Measurements from ENCODE around the gene PRDM16. TPM values are rescaled to one million over a fixed set of nuclear protein-coding genes. Genes with fewer than 3 reads are reported as not detected.

PRDM16 gene
- polyA plus RNA-seq, 3 donors: not detected

- Histone ChIP-seq H3K27ac (ENCODE audit: low read depth in 1 of 2, low read length in 2 of 2) (no peak overlapping the region), H3K79me2 (ENCODE audit: insufficient read depth, low read length) (no peaks in the 10 kb centered on the region), H3K27me3 (ENCODE audit: control insufficient read depth in 2 of 2, insufficient read depth in 2 of 2, low read length in 2 of 2) (no peaks in the 10 kb centered on the region), H3K4me2 (replicated peaks; ENCODE audit: extremely low read depth, low read length, poor library complexity, severe bottlenecking) (no peak overlapping the region), H2AFZ (ENCODE audit: insufficient read depth, low read depth, low read length, poor library complexity, severe bottlenecking) (no peak overlapping the region), H3K9me3 (replicated peaks in 1 of 2; ENCODE audit: control insufficient read depth in 1 of 2, insufficient read depth in 1 of 2, low read length in 2 of 2) (no peaks in the 10 kb centered on the region), H3K4me1 (ENCODE audit: control insufficient read depth in 1 of 2, insufficient read depth in 2 of 2, low read length in 2 of 2) (no peaks in the 10 kb centered on the region), H3K9ac (ENCODE audit: insufficient read depth, low read length, poor library complexity, severe bottlenecking) (no peak overlapping the region), H3K36me3 (replicated peaks in 1 of 2; ENCODE audit: control insufficient read depth in 1 of 2, insufficient read depth in 2 of 2, low read length in 2 of 2) (no peaks in the 10 kb centered on the region), H3K4me3 (replicated peaks in 1 of 3; ENCODE audit: low read depth in 2 of 3, low read length in 3 of 3) (no peak overlapping the region), H4K20me1 (ENCODE audit: insufficient read depth, low read length) (no peaks in the 10 kb centered on the region)
- H3K9me3 Mint-ChIP-seq: peaks cover 0 to 2% (median 0%) of the 10 kb centered on the region in 7 donors
- TF ChIP-seq, protein P1, sequence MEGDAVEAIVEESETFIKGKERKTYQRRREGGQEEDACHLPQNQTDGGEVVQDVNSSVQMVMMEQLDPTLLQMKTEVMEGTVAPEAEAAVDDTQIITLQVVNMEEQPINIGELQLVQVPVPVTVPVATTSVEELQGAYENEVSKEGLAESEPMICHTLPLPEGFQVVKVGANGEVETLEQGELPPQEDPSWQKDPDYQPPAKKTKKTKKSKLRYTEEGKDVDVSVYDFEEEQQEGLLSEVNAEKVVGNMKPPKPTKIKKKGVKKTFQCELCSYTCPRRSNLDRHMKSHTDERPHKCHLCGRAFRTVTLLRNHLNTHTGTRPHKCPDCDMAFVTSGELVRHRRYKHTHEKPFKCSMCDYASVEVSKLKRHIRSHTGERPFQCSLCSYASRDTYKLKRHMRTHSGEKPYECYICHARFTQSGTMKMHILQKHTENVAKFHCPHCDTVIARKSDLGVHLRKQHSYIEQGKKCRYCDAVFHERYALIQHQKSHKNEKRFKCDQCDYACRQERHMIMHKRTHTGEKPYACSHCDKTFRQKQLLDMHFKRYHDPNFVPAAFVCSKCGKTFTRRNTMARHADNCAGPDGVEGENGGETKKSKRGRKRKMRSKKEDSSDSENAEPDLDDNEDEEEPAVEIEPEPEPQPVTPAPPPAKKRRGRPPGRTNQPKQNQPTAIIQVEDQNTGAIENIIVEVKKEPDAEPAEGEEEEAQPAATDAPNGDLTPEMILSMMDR (IDR thresholded peaks at IDR 0.05): no peak
- H3K27ac Mint-ChIP-seq: no peak overlapping the region
- H3K4me1 Mint-ChIP-seq: no peaks in the 10 kb centered on the region
- peaks cover 12 to 20% (median 12%) of the 10 kb centered on the region in 3 donors for H3K27me3 Mint-ChIP-seq (ENCODE audit: low read depth in 3 of 3)
- no peak overlapping the region for H3K4me3 Mint-ChIP-seq
- 92% methylated on average over 20 of the region's 21 CpGs for WGBS (ENCODE audit: insufficient coverage)
- DNase-seq: no peak
- intact Hi-C loops (cut with micrococcal nuclease): no loop called here
- H3K36me3 Mint-ChIP-seq: no peaks in the 10 kb centered on the region
Observed at GRCh38 chr1:3356827-3357460, 287.9 kb downstream of the PRDM16 start.

DNA sequence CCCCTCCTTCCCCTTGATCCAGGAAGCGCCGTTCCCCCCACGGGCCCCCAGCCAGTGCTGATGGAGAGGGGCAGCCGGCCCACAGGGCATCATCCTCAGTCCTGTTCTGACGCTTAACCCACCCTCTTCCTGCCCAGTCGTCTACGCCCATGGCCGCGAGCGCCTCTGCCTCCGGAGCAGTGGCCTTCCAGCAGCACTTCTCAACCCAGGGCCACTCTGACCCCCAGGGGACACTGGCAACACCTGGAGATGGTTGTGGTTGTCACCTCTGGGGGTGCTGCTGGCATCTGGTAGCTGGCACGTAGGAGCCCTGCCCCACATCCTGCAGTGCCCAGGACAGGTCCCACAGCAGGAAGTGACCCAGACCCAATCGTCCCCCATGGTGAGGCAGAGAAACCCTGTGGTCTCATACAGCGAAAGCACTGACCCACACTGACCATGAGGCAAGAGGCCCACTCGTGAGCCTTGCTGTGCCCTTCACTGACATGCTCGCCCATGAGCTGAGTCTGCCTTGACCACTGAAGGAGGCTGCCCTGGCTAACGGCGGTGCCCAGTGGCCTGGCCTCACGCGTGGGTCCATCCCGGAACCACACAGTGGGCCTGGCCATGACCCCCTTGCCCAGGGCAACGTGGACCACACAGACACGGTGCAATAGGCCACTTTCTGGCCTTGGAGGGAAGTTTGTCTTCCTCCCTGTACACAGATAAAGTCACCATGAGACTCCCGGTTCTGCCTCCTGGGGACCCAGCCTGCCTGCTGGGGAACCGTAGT is 288.7 kb downstream of the PRDM16 start:
- TF ChIP-seq, protein P1 (IDR thresholded peaks at IDR 0.05): no peak
- Histone ChIP-seq H3K4me3 (replicated peaks in 1 of 3; ENCODE audit: low read depth in 2 of 3, low read length in 3 of 3) (no peak overlapping the region), H3K4me1 (ENCODE audit: control insufficient read depth in 1 of 2, insufficient read depth in 2 of 2, low read length in 2 of 2) (no peaks in the 10 kb centered on the region), H3K9me3 (replicated peaks in 1 of 2; ENCODE audit: control insufficient read depth in 1 of 2, insufficient read depth in 1 of 2, low read length in 2 of 2) (no peaks in the 10 kb centered on the region), H2AFZ (ENCODE audit: insufficient read depth, low read depth, low read length, poor library complexity, severe bottlenecking) (no peak overlapping the region), H4K20me1 (ENCODE audit: insufficient read depth, low read length) (no peaks in the 10 kb centered on the region), H3K27ac (ENCODE audit: low read depth in 1 of 2, low read length in 2 of 2) (no peak overlapping the region), H3K9ac (ENCODE audit: insufficient read depth, low read length, poor library complexity, severe bottlenecking) (no peak overlapping the region), H3K79me2 (ENCODE audit: insufficient read depth, low read length) (no peaks in the 10 kb centered on the region), H3K27me3 (ENCODE audit: control insufficient read depth in 2 of 2, insufficient read depth in 2 of 2, low read length in 2 of 2) (no peaks in the 10 kb centered on the region), H3K4me2 (replicated peaks; ENCODE audit: extremely low read depth, low read length, poor library complexity, severe bottlenecking) (no peak overlapping the region), H3K36me3 (replicated peaks in 1 of 2; ENCODE audit: control insufficient read depth in 1 of 2, insufficient read depth in 2 of 2, low read length in 2 of 2) (no peaks in the 10 kb centered on the region)
- Mint-ChIP-seq H3K27me3 (ENCODE audit: low read depth in 3 of 3) (peaks cover 5 to 12% (median 10%) of the 10 kb centered on the region in 3 donors), H3K4me3 (no peak overlapping the region), H3K36me3 (no peaks in the 10 kb centered on the region), H3K9me3 (no peaks in the 10 kb centered on the region), H3K4me1 (no peaks in the 10 kb centered on the region), H3K27ac (no peak overlapping the region)
- intact Hi-C loops (cut with micrococcal nuclease): no loop called here
- 77% methylated on average over 22 of the region's 25 CpGs for WGBS (ENCODE audit: insufficient coverage)
- no peak for DNase-seq

Data from CD14-positive monocyte (primary cell).